HEK293 (cell line): Measurements from ENCODE around the gene IRF2BPL.

Experiments
- AEBP2 ChIP-seq: fragments of 450-650 bp; formaldehyde crosslinking; IDR thresholded peaks from 2 replicates; pipeline ENCODE4 v1.5.1; 2016; ENCODE audit warnings: missing biosample characterization, missing genetic modification characterization, borderline replicate concordance
- BCL11B ChIP-seq: fragments of 450-650 bp; formaldehyde crosslinking; IDR thresholded peaks from 2 replicates; pipeline ENCODE4 v1.5.1; 2016; ENCODE audit warnings: low read depth, missing biosample characterization, missing genetic modification characterization
- EGR2 ChIP-seq: fragments of 450-650 bp; formaldehyde crosslinking; IDR thresholded peaks from 2 replicates; pipeline ENCODE4 v1.5.1; 2016; ENCODE audit warnings: low read depth, missing biosample characterization, missing genetic modification characterization
- ELK4 ChIP-seq: IDR thresholded peaks from 2 replicates; pipeline ENCODE4 v1.6.1; 2011; ENCODE audit warnings: mild to moderate bottlenecking, low read depth, low read length, borderline replicate concordance
- KLF8 ChIP-seq: fragments of 450-650 bp; formaldehyde crosslinking; IDR thresholded peaks from 2 replicates; pipeline ENCODE4 v1.5.1; 2016; ENCODE audit warnings: missing biosample characterization, missing genetic modification characterization
- MEIS1 ChIP-seq: sonication (generic); formaldehyde crosslinking; IDR thresholded peaks from 2 replicates; pipeline ENCODE4 v1.8.1; 2022; ENCODE audit warnings: missing genetic modification reagents, mild to moderate bottlenecking, borderline replicate concordance
- REPIN1 ChIP-seq: fragments of 450-650 bp; formaldehyde crosslinking; IDR thresholded peaks from 2 replicates; pipeline ENCODE4 v1.5.1; 2017; ENCODE audit warnings: missing biosample characterization, missing genetic modification characterization, low read depth
- ZBTB48 ChIP-seq: fragments of 450-650 bp; formaldehyde crosslinking; IDR thresholded peaks from 2 replicates; pipeline ENCODE4 v1.5.1; 2016; ENCODE audit warnings: missing biosample characterization, missing genetic modification characterization
- ZFP37 ChIP-seq: fragments of 450-650 bp; formaldehyde crosslinking; IDR thresholded peaks from 2 replicates; pipeline ENCODE4 v1.5.1; 2016; ENCODE audit warnings: missing biosample characterization, missing genetic modification characterization
- ZFP41 ChIP-seq: fragments of 450-650 bp; formaldehyde crosslinking; IDR thresholded peaks from 2 replicates; pipeline ENCODE4 v1.5.1; 2016; ENCODE audit warnings: missing biosample characterization, missing genetic modification characterization, borderline replicate concordance
- ZNF132 ChIP-seq: fragments of 450-650 bp; formaldehyde crosslinking; IDR thresholded peaks from 2 replicates; pipeline ENCODE4 v1.5.1; 2017; ENCODE audit warnings: missing biosample characterization, missing genetic modification characterization, borderline replicate concordance
- ZNF184 ChIP-seq: fragments of 450-650 bp; IDR thresholded peaks from 2 replicates; pipeline ENCODE4 v1.5.1; 2018; ENCODE audit warnings: missing biosample characterization, mild to moderate bottlenecking, missing genetic modification characterization
- ZNF280C ChIP-seq: fragments of 450-650 bp; formaldehyde crosslinking; IDR thresholded peaks from 2 replicates; pipeline ENCODE4 v1.5.1; 2016; ENCODE audit warnings: missing biosample characterization, missing genetic modification characterization
- ZNF280D ChIP-seq: fragments of 450-650 bp; formaldehyde crosslinking; IDR thresholded peaks from 2 replicates; pipeline ENCODE4 v1.5.1; 2016; ENCODE audit warnings: missing biosample characterization, missing genetic modification characterization
- ZNF433 ChIP-seq: fragments of 450-650 bp; formaldehyde crosslinking; IDR thresholded peaks from 2 replicates; pipeline ENCODE4 v1.5.1; 2016; ENCODE audit warnings: missing biosample characterization, missing genetic modification characterization, low read depth
- ZNF473 ChIP-seq: fragments of 450-650 bp; formaldehyde crosslinking; IDR thresholded peaks from 2 replicates; pipeline ENCODE4 v1.5.1; 2017; ENCODE audit warnings: missing biosample characterization, missing genetic modification characterization
- ZNF530 ChIP-seq: fragments of 450-650 bp; formaldehyde crosslinking; IDR thresholded peaks from 2 replicates; pipeline ENCODE4 v1.5.1; 2016; ENCODE audit warnings: low read depth, missing biosample characterization, missing genetic modification characterization
- ZNF549 ChIP-seq: fragments of 450-650 bp; IDR thresholded peaks from 2 replicates; pipeline ENCODE4 v1.5.1; 2018; ENCODE audit warnings: missing biosample characterization, missing genetic modification characterization, mild to moderate bottlenecking, inconsistent platforms, moderate library complexity
- ZNF610 ChIP-seq: fragments of 450-650 bp; formaldehyde crosslinking; IDR thresholded peaks from 2 replicates; pipeline ENCODE4 v1.5.1; 2016; ENCODE audit warnings: missing biosample characterization, missing genetic modification characterization, borderline replicate concordance
- ZNF658 ChIP-seq: fragments of 450-650 bp; formaldehyde crosslinking; IDR thresholded peaks from 2 replicates; pipeline ENCODE4; 2016; ENCODE audit warnings: missing biosample characterization, missing genetic modification characterization
- ZNF837 ChIP-seq: fragments of 450-650 bp; formaldehyde crosslinking; IDR thresholded peaks from 2 replicates; pipeline ENCODE4 v1.5.1; 2016; ENCODE audit warnings: missing biosample characterization, missing genetic modification characterization
- TF ChIP-seq, protein P1 (sequence below): fragments of 450-650 bp; formaldehyde crosslinking; conservative IDR thresholded peaks from 2 replicates; pipeline ENCODE4 v1.5.1; 2016; ENCODE audit warnings: low read depth, missing biosample characterization, missing genetic modification characterization
- TF ChIP-seq, protein P2 (sequence below): fragments of 450-650 bp; formaldehyde crosslinking; IDR thresholded peaks from 2 replicates; pipeline ENCODE4 v1.5.1; 2016; ENCODE audit warnings: missing biosample characterization, missing genetic modification characterization

The IRF2BPL gene

GRCh38 chr14:77040741-77041653 is 12.5 kb upstream of the IRF2BPL start (continued):
- TF ChIP-seq ZNF280C: no peak
- 0 out of 2 replicates have a peak, but pooled peaks have one; percentile 8 for TF ChIP-seq ZNF610 (tag by site-specific recombination)
- TF ChIP-seq ELK4: no peak
- TF ChIP-seq REPIN1 (tag by site-specific recombination): no peak
- no peak for TF ChIP-seq KLF8 (tag by site-specific recombination)
- TF ChIP-seq ZNF473 (tag by site-specific recombination): no peak
- peak; percentile 3; the same call in 1 of the 2 replicates for TF ChIP-seq ZBTB48
- no peak for TF ChIP-seq BCL11B (tag by site-specific recombination)
- no peak for TF ChIP-seq AEBP2 (tag by site-specific recombination)
- TF ChIP-seq ZNF549 (tag by site-specific recombination): no peak
- TF ChIP-seq, protein P1, sequence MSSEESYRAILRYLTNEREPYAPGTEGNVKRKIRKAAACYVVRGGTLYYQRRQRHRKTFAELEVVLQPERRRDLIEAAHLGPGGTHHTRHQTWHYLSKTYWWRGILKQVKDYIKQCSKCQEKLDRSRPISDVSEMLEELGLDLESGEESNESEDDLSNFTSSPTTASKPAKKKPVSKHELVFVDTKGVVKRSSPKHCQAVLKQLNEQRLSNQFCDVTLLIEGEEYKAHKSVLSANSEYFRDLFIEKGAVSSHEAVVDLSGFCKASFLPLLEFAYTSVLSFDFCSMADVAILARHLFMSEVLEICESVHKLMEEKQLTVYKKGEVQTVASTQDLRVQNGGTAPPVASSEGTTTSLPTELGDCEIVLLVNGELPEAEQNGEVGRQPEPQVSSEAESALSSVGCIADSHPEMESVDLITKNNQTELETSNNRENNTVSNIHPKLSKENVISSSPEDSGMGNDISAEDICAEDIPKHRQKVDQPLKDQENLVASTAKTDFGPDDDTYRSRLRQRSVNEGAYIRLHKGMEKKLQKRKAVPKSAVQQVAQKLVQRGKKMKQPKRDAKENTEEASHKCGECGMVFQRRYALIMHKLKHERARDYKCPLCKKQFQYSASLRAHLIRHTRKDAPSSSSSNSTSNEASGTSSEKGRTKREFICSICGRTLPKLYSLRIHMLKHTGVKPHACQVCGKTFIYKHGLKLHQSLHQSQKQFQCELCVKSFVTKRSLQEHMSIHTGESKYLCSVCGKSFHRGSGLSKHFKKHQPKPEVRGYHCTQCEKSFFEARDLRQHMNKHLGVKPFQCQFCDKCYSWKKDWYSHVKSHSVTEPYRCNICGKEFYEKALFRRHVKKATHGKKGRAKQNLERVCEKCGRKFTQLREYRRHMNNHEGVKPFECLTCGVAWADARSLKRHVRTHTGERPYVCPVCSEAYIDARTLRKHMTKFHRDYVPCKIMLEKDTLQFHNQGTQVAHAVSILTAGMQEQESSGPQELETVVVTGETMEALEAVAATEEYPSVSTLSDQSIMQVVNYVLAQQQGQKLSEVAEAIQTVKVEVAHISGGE (tag by site-specific recombination): no peak
- no peak for TF ChIP-seq EGR2 (tag by site-specific recombination)
- no peak for TF ChIP-seq ZNF433 (tag by site-specific recombination)
- no peak for TF ChIP-seq ZFP37 (tag by site-specific recombination)
- TF ChIP-seq, protein P2, sequence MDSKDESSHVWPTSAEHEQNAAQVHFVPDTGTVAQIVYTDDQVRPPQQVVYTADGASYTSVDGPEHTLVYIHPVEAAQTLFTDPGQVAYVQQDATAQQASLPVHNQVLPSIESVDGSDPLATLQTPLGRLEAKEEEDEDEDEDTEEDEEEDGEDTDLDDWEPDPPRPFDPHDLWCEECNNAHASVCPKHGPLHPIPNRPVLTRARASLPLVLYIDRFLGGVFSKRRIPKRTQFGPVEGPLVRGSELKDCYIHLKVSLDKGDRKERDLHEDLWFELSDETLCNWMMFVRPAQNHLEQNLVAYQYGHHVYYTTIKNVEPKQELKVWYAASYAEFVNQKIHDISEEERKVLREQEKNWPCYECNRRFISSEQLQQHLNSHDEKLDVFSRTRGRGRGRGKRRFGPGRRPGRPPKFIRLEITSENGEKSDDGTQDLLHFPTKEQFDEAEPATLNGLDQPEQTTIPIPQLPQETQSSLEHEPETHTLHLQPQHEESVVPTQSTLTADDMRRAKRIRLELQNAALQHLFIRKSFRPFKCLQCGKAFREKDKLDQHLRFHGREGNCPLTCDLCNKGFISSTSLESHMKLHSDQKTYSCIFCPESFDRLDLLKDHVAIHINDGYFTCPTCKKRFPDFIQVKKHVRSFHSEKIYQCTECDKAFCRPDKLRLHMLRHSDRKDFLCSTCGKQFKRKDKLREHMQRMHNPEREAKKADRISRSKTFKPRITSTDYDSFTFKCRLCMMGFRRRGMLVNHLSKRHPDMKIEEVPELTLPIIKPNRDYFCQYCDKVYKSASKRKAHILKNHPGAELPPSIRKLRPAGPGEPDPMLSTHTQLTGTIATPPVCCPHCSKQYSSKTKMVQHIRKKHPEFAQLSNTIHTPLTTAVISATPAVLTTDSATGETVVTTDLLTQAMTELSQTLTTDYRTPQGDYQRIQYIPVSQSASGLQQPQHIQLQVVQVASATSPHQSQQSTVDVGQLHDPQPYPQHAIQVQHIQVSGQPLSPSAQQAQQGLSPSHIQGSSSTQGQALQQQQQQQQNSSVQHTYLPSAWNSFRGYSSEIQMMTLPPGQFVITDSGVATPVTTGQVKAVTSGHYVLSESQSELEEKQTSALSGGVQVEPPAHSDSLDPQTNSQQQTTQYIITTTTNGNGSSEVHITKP (tag by site-specific recombination): peak; percentile 77
- no peak for TF ChIP-seq ZNF658
- no peak for TF ChIP-seq ZNF280D (tag by site-specific recombination)
- no peak for TF ChIP-seq MEIS1
- TF ChIP-seq ZNF530 (tag by site-specific recombination): no peak
- no peak for TF ChIP-seq ZNF184 (tag by site-specific recombination)
- no peak for TF ChIP-seq ZNF837 (tag by site-specific recombination)
- TF ChIP-seq ZNF132 (tag by site-specific recombination): no peak
- TF ChIP-seq ZFP41 (tag by site-specific recombination): no peak
